Transverse colon (tissue), 3 donors: Measurements from ENCODE around the gene PREX1.

Experiments used
- CTCF ChIP-seq, 5 experiments: fragments of 200-600 bp in 3 of 5; fragments of 450-650 bp in 2 of 5; sonication (generic) in 3 of 5; IDR thresholded peaks; 1 replicate in 2 of 5; 2 replicates in 3 of 5; pipeline ENCODE4 v1.5.1; 2016 to 2017; ENCODE audit warnings: antibody characterized with exemption in 5 of 5, inconsistent platforms in 3 of 5, mild to moderate bottlenecking in 2 of 5, moderate library complexity in 1 of 5
- EP300 ChIP-seq: sonication (generic); formaldehyde crosslinking; IDR thresholded peaks from one replicate; pipeline ENCODE4 v1.6.1; 2017; ENCODE audit warnings: antibody characterized with exemption, low read depth

GRCh38 chr20:48875233-48875913 lies 47.6 kb upstream of the PREX1 start:
- TF ChIP-seq CTCF (IDR thresholded peaks at IDR 0.05) (no peak), EP300 (no peak)
